ENCODE measurements around the gene GRIK1.
"Not testable (repeated sequence)": the region's sequence is repeated elsewhere in the genome, so short reads cannot be mapped to it uniquely, and the experiment has no call there.

Gene GRIK1

DNA sequence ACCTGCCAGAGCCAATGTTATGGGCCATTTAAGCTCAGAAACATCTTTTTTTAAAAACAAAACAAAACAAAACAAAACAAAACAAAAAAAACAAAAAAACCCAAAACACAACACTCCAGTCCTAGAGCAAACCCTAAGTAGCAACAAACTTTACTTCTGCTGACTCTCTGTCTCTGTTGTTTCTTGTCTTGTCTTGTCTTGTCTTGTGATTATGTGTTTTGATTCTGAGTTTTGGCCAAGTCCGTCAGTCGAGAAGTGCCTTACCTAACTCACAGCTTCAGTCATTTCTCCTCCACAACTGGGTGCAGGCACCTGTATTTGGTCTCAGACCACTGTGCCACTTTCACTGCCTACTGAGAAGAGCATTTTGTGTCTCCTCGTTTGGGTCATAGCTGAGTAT, 333.2 kb downstream of the GRIK1 start:
- no peak for DNase-seq (ENCODE audit: low read depth)

DNA sequence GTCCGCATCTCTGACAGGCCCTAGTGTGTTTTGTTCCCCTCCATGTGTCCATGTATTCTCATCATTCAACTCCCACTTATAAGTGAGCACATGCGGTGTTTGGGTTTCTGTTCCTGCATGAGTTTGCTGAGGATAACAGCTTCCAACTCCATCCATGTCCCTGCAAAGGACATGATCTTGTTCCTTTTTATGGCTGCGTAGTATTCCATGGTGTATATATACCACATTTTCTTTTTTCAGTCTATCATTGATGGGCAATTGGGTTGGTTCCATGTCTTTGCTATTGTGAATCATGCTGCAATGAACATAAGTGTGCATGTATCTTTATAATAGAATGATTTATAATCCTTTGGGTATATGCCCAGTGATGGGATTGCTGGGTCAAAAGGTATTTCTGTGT, 334.6 kb downstream of the GRIK1 start:
- not testable (repeated sequence) for DNase-seq (ENCODE audit: low read depth)

GRCh38 chr21:29604076-29604475, 335.7 kb downstream of the GRIK1 start:
- no peak for DNase-seq (ENCODE audit: low read depth)

DNA sequence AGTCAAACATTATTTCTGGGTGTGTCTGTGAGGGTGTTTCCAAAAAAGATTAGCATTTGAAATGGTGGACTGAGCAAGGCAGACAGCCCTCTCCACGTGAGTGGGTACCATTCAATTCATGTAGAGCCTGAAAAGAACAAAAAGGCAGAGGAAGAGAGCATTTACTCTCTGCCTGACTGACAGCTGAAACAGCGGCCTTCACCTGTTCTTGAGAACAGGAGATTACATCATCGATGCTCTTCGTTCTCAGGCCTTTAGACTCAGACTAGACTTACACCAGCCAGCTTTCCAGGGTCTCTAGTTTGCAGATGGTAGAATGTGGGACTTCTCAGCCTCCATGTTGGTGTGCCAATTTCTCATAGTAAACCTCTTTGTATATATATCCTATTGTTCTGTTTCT, 338.7 kb downstream of the GRIK1 start:
- no peak for DNase-seq (ENCODE audit: low read depth)

- DNase-seq (ENCODE audit: low read depth), result no peak
Measured at GRCh38 chr21:29586696-29587095, 353.1 kb downstream of the GRIK1 start.

DNA sequence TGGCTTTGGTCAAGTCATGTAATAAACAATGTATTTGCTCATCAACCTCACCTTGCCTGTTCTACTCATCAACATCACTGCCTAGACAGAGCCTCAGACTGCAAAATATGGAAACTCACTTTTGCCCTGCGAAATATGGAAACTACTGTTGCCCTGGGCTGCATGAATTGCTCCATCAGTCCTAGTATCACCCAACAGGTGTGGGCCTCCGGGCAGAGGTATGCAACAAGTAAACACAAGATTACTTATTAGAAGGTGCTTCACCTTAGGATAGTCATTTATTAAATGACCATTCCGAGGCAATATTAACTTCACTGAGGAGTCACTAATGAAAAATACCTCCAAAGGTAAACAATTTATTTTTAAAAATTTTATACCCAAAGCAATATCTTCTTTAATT, 354.3 kb downstream of the GRIK1 start:
- no peak for DNase-seq (ENCODE audit: low read depth)

GRCh38 chr21:29583424-29583924, 356.3 kb downstream of the GRIK1 start:
- no peak for DNase-seq (ENCODE audit: low read depth)

DNA sequence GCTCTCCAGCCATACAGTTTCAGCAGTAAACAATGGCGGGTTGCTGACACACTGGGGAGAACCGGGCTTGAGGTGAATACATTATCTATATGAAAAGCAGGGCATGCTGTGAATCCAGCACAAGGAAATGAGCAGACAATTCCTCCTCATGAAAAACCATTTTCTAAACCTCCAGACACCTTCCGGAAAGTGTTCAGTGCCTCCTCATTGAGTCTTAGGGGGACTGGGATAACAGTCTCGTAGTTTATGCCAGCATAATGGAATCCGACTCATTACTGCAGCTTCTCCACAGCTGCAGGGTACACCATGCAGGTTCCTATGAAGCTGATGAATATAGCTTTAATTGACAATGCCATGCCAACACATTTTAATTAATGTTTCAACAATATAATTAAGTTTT, 356.9 kb downstream of the GRIK1 start:
- DNase-seq (ENCODE audit: low read depth), result no peak

- DNase-seq (ENCODE audit: low read depth), result no peak
Measured at GRCh38 chr21:29581393-29581792, 358.4 kb downstream of the GRIK1 start.

- DNase-seq (ENCODE audit: low read depth), result no peak
Measured at GRCh38 chr21:29580732-29581285, 359.0 kb downstream of the GRIK1 start.

- DNase-seq (ENCODE audit: low read depth), result no peak
Measured at GRCh38 chr21:29578306-29578705, 361.5 kb downstream of the GRIK1 start.

GRCh38 chr21:29571949-29572348, 367.8 kb downstream of the GRIK1 start:
- DNase-seq (ENCODE audit: low read depth), result no peak

DNA sequence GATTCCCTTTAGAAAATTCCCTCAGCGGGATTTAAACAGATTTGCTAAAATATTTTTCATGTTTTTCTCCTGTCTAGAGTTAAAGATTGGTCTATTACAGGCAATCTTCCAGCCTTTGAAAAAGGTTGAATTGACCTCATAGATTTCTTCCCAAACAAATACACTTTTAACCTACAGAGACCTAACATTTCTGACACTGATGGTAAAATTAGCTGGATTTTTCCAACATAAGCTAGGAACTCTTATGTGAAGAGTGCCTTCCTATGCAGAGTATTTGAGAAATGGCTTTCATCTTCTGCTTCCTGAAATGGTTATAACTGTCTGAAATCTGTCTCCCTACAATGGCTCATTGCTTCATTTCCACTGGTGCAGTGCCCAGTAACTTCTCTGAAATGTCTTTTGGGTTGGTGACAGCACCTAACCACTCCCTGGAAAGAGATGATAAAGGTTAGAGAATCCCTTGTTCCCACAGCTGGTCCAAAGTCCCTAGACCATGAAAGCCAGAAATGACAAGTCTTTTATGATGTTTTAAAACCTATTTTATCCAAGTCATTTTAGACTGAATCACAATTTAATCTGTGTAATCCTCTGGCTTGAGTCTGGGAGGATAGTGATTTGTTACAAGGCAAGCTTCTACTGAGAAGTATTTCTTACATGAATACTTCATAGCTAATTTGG, 371.6 kb downstream of the GRIK1 start:
- DNase-seq (ENCODE audit: low read depth), result no peak

DNA sequence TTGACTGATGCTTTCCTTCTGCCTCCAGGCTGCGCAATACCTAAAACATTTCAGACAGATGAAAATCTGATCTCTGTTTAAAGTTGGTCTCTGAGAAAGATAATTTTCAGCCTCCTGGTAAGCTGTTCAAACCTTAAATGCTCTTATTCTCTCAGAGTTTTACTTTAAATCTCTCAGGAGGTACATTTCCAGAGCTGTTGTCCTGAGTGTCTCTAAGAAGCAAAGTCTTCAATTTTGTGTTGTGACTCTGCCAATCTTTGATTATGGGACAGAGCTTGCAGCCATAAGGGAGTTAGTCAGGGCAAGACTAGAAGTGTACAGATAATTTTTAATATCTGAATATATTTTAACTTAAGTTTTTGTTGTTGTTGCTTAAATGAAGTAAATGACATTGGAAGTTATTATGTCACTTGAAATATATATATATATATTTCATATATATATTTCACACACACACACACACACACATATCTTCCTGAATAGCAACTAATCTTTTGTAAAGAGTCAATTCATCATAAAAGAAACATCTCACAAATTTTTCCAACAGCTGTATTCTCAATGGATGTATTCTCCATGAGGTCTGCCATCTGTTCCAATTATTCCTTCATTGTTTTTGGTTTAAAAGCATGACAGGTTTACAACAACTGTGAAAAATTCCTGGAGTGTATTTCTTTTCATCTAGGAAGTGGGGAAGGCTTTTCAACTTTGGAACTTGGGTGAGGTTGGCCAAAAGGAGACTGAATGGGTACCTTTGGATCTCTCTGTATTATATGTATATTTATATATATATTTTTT, 381.7 kb downstream of the GRIK1 start:
- DNase-seq (ENCODE audit: low read depth), result no peak

DNA sequence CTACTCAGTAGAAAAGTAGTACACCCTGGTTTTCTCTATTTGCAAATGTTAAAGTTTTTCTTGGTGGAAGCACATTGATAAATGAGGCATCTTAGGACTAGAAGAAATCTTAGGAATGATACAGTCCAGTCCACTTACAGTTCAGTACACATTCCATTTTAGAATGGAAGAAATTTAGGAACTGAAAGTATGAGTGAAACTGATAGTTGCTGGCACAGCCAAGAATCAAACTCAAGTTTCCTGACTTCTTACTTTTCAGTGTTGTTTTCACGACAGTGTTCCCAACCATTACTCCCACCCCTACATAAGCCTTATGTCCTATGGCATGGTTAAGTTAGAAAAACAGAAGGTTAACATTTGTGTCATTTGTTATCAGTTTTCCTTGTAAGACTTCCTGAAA, 382.6 kb downstream of the GRIK1 start:
- DNase-seq (ENCODE audit: low read depth), result no peak

- no peak for DNase-seq (ENCODE audit: low read depth)
Measured at GRCh38 chr21:29555601-29556000, 384.2 kb downstream of the GRIK1 start.

DNA sequence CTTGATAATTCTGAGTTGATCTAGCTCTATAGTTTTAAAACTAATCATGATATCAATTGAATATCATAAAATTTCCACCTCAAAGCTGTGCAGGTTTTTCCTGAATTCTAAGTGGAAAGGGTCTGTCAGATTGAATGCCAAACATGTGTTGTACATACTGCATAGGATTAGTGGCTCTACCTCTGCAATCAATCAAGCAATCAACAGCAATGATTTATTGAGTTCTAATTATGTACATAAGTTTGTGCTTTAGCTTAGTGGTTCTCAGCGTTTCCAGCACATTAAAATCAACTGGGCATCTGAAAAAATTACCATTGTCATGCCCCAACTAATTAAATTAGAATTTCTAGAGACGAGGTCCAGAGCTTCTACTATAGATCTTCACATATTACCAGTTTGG, 389.6 kb downstream of the GRIK1 start:
- DNase-seq (ENCODE audit: low read depth), result no peak

DNA sequence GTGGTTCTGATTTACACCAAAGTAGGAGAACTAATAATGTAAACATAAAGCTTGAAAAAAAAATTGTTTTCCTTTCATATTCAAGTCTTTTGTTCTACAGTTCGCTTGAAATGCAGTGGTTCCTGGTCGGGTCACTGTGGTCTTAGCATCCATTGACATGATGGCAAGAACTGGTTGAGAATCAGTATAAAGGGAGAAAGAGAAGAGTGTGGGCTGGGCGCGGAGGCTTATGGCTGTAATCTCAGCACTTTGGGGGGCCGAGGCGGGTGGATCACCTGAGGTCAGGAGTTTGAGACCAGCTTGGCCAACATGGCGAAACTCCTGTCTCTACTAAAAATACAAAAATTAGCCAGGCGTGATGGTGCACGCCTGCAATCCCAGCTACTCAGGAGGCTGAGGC, 390.2 kb downstream of the GRIK1 start:
- no peak for DNase-seq (ENCODE audit: low read depth)

DNA sequence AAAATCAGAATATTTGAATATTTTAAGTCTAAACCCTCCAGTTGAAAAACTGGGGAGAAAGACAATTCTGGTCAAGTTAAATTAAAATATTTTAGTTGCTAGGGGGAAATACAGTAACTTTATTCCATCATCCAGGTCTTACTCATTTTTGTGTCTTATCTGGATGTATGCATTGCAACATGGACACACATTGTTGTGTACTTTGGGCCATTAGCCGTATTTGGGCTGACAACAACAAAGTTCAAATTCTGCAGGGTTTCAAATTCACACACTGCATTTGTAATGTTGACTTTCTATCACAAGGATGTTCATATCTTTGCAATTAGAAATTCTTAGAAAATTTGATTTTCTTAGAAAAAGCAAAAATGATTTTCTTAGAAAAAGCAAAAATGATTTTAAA, 391.8 kb downstream of the GRIK1 start:
- no peak for DNase-seq (ENCODE audit: low read depth)

GRCh38 chr21:29546071-29546470, 393.7 kb downstream of the GRIK1 start:
- no peak for DNase-seq (ENCODE audit: low read depth)

GRCh38 chr21:29540289-29540688, 399.5 kb downstream of the GRIK1 start:
- no peak for DNase-seq (ENCODE audit: low read depth)

GRCh38 chr21:29538115-29538514, 401.7 kb downstream of the GRIK1 start:
- DNase-seq (ENCODE audit: low read depth), result peak; percentile 15

GRCh38 chr21:29534448-29534847, 405.3 kb downstream of the GRIK1 start:
- DNase-seq (ENCODE audit: low read depth), result no peak
